Trophoblast cell (in vitro differentiated cells and primary cell): ENCODE data around the gene TMCC1.

ENCODE experiments used
- DNase-seq, 2 donors: peaks; one replicate each; pipeline ENCODE4 v3.0.0-alpha.2; 2016
- H2AFZ ChIP-seq: 2 replicates; pipeline ENCODE4 v1.6.1; 2013; ENCODE audit warnings: low read length, moderate library complexity, mild to moderate bottlenecking; ENCODE audit not compliant: insufficient read depth, poor library complexity
- H2AK5ac ChIP-seq: 2 replicates; pipeline ENCODE4 v1.6.1; 2013; ENCODE audit warnings: mild to moderate bottlenecking, low read length
- H2BK120ac ChIP-seq: 2 replicates; pipeline ENCODE4 v1.6.1; 2013; ENCODE audit warnings: low read length, mild to moderate bottlenecking, moderate library complexity; ENCODE audit not compliant: insufficient read depth, poor library complexity
- H2BK12ac ChIP-seq: 2 replicates; pipeline ENCODE4 v1.6.1; 2013; ENCODE audit warnings: mild to moderate bottlenecking, low read length, moderate library complexity
- H2BK5ac ChIP-seq: 2 replicates; pipeline ENCODE4 v1.6.1; 2013; ENCODE audit warnings: low read length, low read depth, moderate library complexity, mild to moderate bottlenecking; ENCODE audit not compliant: poor library complexity
- H3K14ac ChIP-seq: 2 replicates; pipeline ENCODE4 v1.6.1; 2013; ENCODE audit warnings: mild to moderate bottlenecking, low read length
- H3K18ac ChIP-seq: 2 replicates; pipeline ENCODE4 v1.6.1; 2013; ENCODE audit warnings: mild to moderate bottlenecking, low read length
- H3K23ac ChIP-seq: 2 replicates; pipeline ENCODE4 v1.6.1; 2013; ENCODE audit warnings: low read length
- H3K27ac ChIP-seq: 2 replicates; pipeline ENCODE4 v1.5.1; 2013; ENCODE audit warnings: low read depth, mild to moderate bottlenecking, inconsistent platforms, low read length, moderate library complexity
- H3K27me3 ChIP-seq: 2 replicates; pipeline ENCODE4 v1.6.1; 2013; ENCODE audit warnings: inconsistent platforms, mild to moderate bottlenecking, low read length, moderate library complexity; ENCODE audit not compliant: insufficient read depth
- H3K36me3 ChIP-seq, 2 experiments: 1 replicate in 1 of 2; 2 replicates in 1 of 2; pipeline ENCODE4 v1.6.1; 2013; ENCODE audit warnings: low read length in 2 of 2, mild to moderate bottlenecking in 2 of 2, moderate library complexity in 1 of 2; ENCODE audit not compliant: insufficient read depth in 2 of 2, control insufficient read depth in 1 of 2
- H3K4ac ChIP-seq: 2 replicates; pipeline ENCODE4 v1.6.1; 2013; ENCODE audit warnings: low read depth, mild to moderate bottlenecking, low read length, moderate library complexity
- H3K4me1 ChIP-seq, 2 experiments: 1 replicate in 1 of 2; 2 replicates in 1 of 2; pipeline ENCODE4 v1.6.1; 2013; ENCODE audit warnings: low read length in 2 of 2, mild to moderate bottlenecking in 2 of 2, moderate library complexity in 1 of 2; ENCODE audit not compliant: insufficient read depth in 2 of 2, control insufficient read depth in 1 of 2
- H3K4me2 ChIP-seq: 2 replicates; pipeline ENCODE4 v1.6.1; 2013; ENCODE audit warnings: inconsistent platforms, mild to moderate bottlenecking, low read length, moderate library complexity
- H3K4me3 ChIP-seq: 2 replicates; pipeline ENCODE4 v1.5.1; 2013; ENCODE audit warnings: mild to moderate bottlenecking, low read depth, low read length, inconsistent platforms
- H3K79me1 ChIP-seq: one replicate; pipeline ENCODE4 v1.6.1; 2013; ENCODE audit warnings: low read length
- H3K79me2 ChIP-seq: 2 replicates; pipeline ENCODE4 v1.6.1; 2013; ENCODE audit warnings: low read length, mild to moderate bottlenecking; ENCODE audit not compliant: control insufficient read depth, insufficient read depth, poor library complexity
- H3K9ac ChIP-seq: 2 replicates; pipeline ENCODE4 v1.6.1; 2013; ENCODE audit warnings: mild to moderate bottlenecking, low read length
- H3K9me3 ChIP-seq: 2 replicates; pipeline ENCODE4 v1.6.1; 2013; ENCODE audit warnings: low read depth, mild to moderate bottlenecking, control low read depth, inconsistent platforms, low read length; ENCODE audit not compliant: insufficient read depth
- H4K12ac ChIP-seq: 2 replicates; pipeline ENCODE4 v1.6.1; 2013; ENCODE audit warnings: low read depth, mild to moderate bottlenecking, low read length, moderate library complexity
- H4K8ac ChIP-seq: 2 replicates; pipeline ENCODE4 v1.6.1; 2013; ENCODE audit warnings: low read depth, mild to moderate bottlenecking, low read length, moderate library complexity
- H4K91ac ChIP-seq: one replicate; pipeline ENCODE4 v1.6.1; 2013; ENCODE audit warnings: low read depth, mild to moderate bottlenecking, low read length, moderate library complexity
- WGBS: extraction: QIAGEN DNeasy Blood & Tissue Kit; methylation state at CpG from one replicate; pipeline ENCODE4 v1.1.7; 2013; ENCODE audit warnings: missing lambda C conversion rate; ENCODE audit not compliant: insufficient read length, insufficient coverage; ENCODE audit errors: extremely low coverage; 5-methylcytosine and 5-hydroxymethylcytosine counted together

Gene TMCC1

GRCh38 chr3:129897026-129897425, 3.5 kb upstream of the TMCC1 start:
- H2AK5ac ChIP-seq = no peak overlapping the region
- no peak overlapping the region for H2BK5ac ChIP-seq
- H2BK12ac ChIP-seq = no peak overlapping the region
- H3K4me3 ChIP-seq = no peak overlapping the region
- H3K79me2 ChIP-seq = peaks cover 10% of the 10 kb centered on the region
- H3K79me1 ChIP-seq = peaks cover 11% of the 10 kb centered on the region
- H2BK120ac ChIP-seq = no peak overlapping the region
- H3K23ac ChIP-seq = no peak overlapping the region
- no peak overlapping the region for H2AFZ ChIP-seq
- no peaks in the 10 kb centered on the region for H3K4me1 ChIP-seq
- no peaks in the 10 kb centered on the region for H3K27me3 ChIP-seq
- H3K14ac ChIP-seq = no peak overlapping the region
- no peak overlapping the region for H3K27ac ChIP-seq
- peaks cover 2% of the 10 kb centered on the region for H3K9me3 ChIP-seq
- H3K4me2 ChIP-seq = no peak overlapping the region
- DNase-seq = no peak
- no peak overlapping the region for H3K18ac ChIP-seq
- H4K12ac ChIP-seq = no peak overlapping the region
- H4K91ac ChIP-seq = no peak overlapping the region
- H3K9ac ChIP-seq = no peak overlapping the region
- no CpG with 5 or more reads among the region's 3 CpGs for WGBS
- no peak overlapping the region for H4K8ac ChIP-seq
- no peak overlapping the region for H3K4ac ChIP-seq
- H3K36me3 ChIP-seq = no peaks in the 10 kb centered on the region

- Histone ChIP-seq H2BK120ac (peak overlapping the region; percentile 93), H2BK12ac (peak overlapping the region; percentile 10), H4K12ac (peak overlapping the region; percentile 84), H3K79me2 (peaks cover 10% of the 10 kb centered on the region), H2BK5ac (peak overlapping the region; percentile 57), H2AK5ac (peak overlapping the region; percentile 14), H3K4me3 (peak overlapping the region; percentile 75), H3K14ac (peak overlapping the region; percentile 65), H4K91ac (peak overlapping the region; percentile 88), H3K4ac (peak overlapping the region; percentile 9), H3K9me3 (no peaks in the 10 kb centered on the region), H3K79me1 (peaks cover 11% of the 10 kb centered on the region), H4K8ac (peak overlapping the region; percentile 90), H3K9ac (peak overlapping the region; percentile 94), H3K27me3 (no peaks in the 10 kb centered on the region), H3K18ac (peak overlapping the region; percentile 15), H3K23ac (no peak overlapping the region), H3K36me3 (peaks cover 0 to 1% of the 10 kb centered on the region in 2 experiments), H3K4me2 (peak overlapping the region; percentile 92), H2AFZ (peak overlapping the region; percentile 87), H3K4me1 (peaks cover 2 to 3% of the 10 kb centered on the region in 2 experiments), H3K27ac (peak overlapping the region; percentile 75)
- DNase-seq = peak; percentile 50 to 70
- no CpG with 5 or more reads among the region's 62 CpGs for WGBS
Measured at GRCh38 chr3:129892857-129893580, 492 bp downstream of the TMCC1 start.

GRCh38 chr3:129892486-129892856, 1.0 kb downstream of the TMCC1 start:
- Histone ChIP-seq H4K91ac (peak overlapping the region; percentile 88), H3K18ac (peak overlapping the region; percentile 15), H2BK5ac (peak overlapping the region; percentile 57), H3K4me2 (peak overlapping the region; percentile 92), H4K8ac (peak overlapping the region; percentile 90), H3K4me3 (peak overlapping the region; percentile 75), H3K27me3 (no peaks in the 10 kb centered on the region), H3K79me2 (peaks cover 10% of the 10 kb centered on the region), H3K4ac (peak overlapping the region; percentile 9), H2BK120ac (no peak overlapping the region), H3K36me3 (peaks cover 0 to 1% of the 10 kb centered on the region in 2 experiments), H2AFZ (peak overlapping the region; percentile 87), H2BK12ac (no peak overlapping the region), H3K9ac (peak overlapping the region; percentile 94), H3K4me1 (peaks cover 2 to 3% of the 10 kb centered on the region in 2 experiments), H3K9me3 (no peaks in the 10 kb centered on the region), H3K23ac (no peak overlapping the region), H3K79me1 (peaks cover 11% of the 10 kb centered on the region), H2AK5ac (peak overlapping the region; percentile 9), H3K14ac (peak overlapping the region; percentile 65), H4K12ac (peak overlapping the region; percentile 66), H3K27ac (peak overlapping the region; percentile 75)
- no CpG with 5 or more reads among the region's 13 CpGs for WGBS
- DNase-seq = peak in 1 of 2 donors; percentile 4

- Histone ChIP-seq H2AFZ (no peak overlapping the region), H3K79me1 (peaks cover 11% of the 10 kb centered on the region), H3K79me2 (peaks cover 10% of the 10 kb centered on the region), H3K23ac (no peak overlapping the region), H2BK5ac (no peak overlapping the region), H2AK5ac (no peak overlapping the region), H3K14ac (no peak overlapping the region), H3K36me3 (peaks cover 0 to 1% of the 10 kb centered on the region in 2 experiments), H4K12ac (no peak overlapping the region), H3K4me1 (peaks cover 2 to 3% of the 10 kb centered on the region in 2 experiments), H3K4me3 (no peak overlapping the region), H3K9ac (no peak overlapping the region), H4K91ac (no peak overlapping the region), H2BK120ac (no peak overlapping the region), H3K4ac (no peak overlapping the region), H3K27me3 (no peaks in the 10 kb centered on the region), H3K18ac (no peak overlapping the region), H4K8ac (no peak overlapping the region), H3K9me3 (no peaks in the 10 kb centered on the region), H3K4me2 (no peak overlapping the region), H3K27ac (no peak overlapping the region), H2BK12ac (no peak overlapping the region)
- WGBS = no CpG with 5 or more reads among the region's 2 CpGs
- DNase-seq = no peak
Measured at GRCh38 chr3:129890891-129891290, 2.6 kb downstream of the TMCC1 start.
